ENCODE data around the gene LTA4H.

LTA4H gene

DNA sequence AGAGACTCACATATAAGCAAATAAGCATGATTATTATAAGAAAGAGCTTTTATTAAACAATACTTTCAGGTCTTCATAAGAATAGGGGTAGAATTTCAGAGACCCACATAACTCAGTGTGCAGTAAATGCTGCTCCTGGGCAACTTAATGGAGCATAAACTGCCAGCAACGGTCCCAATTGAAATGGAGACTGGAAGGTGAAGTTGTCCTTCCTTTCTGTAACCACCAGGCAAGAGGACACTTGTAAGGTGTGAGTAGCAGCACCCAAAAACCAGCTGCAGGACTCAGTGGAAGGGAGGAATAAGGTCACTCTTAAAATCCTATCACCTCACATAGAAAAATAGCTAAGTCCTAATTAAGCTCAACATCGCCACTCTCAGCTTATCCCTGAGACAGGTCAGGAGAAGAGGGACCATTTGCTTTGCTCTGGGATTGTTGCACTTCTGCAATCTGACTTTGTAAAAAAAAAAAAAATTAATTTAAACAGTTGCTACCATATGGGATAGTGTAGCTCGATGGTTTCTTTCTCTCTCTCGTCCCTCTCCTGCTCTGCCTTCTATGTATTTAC is 22.7 kb upstream of the LTA4H start:
- no peak for DNase-seq (ENCODE audit: low read depth)

DNA sequence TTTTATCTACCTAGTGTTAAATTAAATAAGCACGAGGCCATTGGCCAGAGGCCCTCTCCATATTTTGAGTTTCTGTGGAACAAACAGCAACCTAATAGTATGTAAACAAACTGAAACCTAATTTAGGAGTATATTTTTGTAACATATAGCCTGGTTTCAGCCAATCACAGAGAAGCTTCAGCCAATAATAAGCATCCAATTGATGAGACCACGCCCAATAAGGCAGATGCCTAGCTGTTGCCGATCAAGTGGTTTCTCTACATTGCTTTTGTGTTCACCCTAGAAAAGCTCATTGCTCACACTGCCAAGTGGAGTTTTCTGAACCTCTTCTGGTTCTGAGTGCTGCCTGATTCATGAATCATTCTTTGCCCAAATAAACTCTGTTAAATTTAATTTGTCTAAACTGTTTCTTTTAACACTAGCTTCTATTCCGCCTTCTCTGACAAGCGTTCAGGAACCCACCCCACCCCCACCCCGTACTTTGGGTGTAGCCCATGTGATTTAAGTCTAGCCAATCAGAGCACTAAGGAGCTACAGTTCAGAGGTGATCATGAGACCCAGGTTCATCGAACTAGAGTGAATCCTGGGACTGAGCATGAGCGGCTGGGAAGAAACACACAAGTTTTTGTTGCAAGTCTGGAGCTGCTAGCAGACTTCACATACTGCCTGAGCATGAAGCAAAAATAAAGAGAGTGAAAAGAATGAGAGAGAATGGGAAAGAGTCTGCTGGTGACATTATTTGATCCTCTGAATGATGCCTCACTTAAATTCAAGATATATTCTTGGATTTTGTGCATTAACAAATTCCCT is 21.5 kb upstream of the LTA4H start:
- DNase-seq (ENCODE audit: low read depth), result no peak

DNA sequence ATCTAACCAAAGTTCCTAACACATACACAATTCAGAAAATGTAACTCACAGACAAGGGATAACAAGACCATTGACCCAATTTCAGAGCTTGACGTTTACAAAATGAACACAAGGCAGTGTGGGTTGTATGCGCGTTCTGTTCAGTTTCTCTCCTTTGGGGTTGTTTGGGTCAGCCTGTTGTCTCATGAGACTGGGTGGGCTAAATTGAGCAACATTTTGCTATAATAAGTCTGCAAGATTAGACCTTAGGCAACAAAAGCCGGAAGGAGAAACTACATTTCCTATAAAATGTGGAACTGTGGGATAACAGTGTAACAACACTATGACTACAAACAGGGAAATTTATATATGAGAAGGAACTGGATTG is 18.8 kb upstream of the LTA4H start:
- DNase-seq (ENCODE audit: low read depth), result no peak

DNA sequence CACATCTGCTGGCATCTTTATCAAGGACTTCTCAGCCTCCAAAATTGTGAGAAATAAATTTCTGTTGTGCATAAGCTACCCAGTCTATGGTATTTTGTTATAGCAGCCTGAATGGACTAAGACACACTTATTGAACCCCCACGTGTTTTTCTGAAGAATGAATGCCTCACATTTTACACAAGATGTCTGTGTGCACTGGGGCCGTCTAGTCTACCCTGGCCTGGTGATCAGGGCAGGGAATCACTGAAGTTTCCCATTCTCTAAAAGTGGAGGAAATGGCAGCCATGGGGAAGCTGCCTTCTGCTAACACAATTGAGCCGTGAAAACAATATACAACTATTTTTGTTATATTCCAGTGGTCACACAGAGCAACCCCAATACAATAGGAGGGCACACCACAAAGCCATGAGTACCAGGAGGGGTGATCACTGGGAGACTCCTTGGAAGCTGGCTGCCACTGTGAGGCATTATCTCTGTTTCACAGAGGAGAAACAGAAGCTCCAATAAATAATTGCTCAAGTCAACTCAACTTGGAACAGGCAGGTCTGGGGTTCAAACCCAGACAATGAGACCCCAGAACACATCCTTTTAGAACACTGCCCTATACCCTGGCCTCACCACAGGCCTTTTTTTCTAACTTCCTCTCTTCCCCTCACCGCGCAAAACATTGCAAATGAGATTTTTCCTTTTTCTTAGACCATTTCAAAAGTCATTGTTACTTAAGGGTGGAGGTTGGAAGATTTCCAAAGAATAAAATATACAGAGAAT is 18.3 kb upstream of the LTA4H start:
- DNase-seq (ENCODE audit: low read depth), result no peak

DNA sequence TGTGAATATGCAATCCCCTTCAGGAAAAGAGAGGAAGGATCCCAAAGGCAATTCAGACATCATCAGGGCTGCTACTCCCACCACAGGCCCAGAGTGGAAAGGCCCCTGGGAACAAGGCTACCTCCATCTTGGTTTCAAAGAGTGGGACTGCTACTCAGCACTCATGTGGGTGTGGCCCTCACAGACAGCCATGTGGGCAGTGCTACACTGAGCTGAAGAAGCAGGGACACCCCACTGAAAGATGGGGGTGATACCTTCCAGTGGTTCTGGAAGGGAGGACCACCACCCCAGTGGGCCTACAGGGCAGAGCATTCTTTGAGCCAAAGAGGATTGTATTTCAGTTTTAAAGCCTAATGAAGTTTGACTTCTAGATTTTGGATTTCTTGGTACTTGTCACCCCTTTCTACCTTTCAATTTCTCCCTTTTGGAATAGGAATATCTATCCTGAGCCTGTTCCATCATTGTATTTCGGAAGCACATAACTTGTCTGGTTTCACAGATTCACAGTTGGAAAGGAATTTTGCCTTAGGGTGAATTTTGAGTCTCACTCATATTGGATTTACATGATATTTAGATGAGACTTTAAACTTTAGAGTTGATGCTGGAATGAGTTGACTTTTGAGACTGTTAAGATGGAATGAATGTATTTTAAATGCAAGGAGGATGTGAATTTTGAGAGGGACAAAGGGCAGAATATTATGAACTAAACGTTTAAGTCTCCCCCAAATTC is 16.5 kb upstream of the LTA4H start:
- no peak for DNase-seq (ENCODE audit: low read depth)

DNA sequence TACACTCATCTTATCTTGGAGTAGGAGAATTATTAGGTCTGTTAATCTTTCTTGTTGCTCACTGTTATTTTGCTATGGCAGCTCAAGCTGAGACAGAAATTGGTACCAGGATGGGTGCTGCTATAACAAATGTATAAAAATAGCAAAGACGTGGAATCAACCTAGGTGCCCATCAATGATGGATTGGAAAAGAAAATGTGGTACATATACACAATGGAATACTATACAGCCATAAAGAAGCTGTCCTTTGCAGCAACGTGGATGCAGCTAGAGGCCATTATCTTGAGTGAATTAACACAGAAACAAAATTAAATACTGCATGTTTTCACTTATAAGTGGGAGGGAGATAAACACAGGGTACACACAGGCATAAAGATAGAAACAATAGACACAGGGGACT is 14.8 kb upstream of the LTA4H start:
- DNase-seq (ENCODE audit: low read depth), result no peak

DNA sequence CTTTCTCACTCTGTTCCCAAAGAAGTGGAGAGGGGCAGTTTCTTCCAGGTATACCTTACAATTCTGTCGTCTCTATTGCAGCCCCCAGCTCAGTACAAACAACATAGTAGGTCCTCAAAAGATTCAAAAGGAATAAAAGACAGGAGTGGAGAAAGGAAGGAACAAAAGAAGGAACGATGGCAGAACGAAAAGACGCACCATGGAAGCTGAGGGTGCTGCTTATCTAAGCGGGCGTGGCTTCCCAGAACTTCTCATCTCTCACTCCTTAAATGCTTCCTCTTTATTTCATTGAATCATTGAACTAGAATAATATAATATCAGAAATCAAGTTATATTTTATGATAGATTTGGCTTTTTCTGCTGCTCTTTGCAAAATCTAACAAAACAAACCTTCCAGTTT is 13.7 kb upstream of the LTA4H start:
- no peak for DNase-seq (ENCODE audit: low read depth)

DNA sequence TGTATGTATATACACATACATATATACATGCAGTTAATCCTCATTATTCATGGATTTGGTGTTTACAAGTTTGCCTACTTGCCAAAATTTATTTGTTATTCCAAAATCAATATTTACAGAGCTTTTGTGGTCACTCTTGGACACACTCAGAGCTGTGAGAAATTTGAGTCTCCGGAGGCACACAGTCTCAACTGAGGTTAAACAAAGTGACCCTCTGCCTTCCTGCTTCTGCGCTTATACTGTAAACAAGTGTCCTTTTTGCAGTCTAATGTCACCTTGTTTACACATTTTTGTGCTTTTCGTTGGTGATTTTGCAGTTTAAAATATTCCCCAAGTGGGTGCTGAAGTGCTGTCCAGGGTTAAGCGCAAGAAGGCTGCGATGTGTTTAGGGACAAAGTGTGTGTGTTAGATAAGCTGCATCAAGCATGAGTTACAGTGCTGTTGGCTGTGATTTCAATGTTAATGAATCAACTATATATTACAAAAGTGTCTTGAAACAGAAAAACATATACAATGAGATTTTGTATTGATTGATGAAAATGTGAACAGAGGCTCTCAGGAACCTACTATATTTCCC is 13.1 kb upstream of the LTA4H start:
- DNase-seq (ENCODE audit: low read depth), result no peak

DNA sequence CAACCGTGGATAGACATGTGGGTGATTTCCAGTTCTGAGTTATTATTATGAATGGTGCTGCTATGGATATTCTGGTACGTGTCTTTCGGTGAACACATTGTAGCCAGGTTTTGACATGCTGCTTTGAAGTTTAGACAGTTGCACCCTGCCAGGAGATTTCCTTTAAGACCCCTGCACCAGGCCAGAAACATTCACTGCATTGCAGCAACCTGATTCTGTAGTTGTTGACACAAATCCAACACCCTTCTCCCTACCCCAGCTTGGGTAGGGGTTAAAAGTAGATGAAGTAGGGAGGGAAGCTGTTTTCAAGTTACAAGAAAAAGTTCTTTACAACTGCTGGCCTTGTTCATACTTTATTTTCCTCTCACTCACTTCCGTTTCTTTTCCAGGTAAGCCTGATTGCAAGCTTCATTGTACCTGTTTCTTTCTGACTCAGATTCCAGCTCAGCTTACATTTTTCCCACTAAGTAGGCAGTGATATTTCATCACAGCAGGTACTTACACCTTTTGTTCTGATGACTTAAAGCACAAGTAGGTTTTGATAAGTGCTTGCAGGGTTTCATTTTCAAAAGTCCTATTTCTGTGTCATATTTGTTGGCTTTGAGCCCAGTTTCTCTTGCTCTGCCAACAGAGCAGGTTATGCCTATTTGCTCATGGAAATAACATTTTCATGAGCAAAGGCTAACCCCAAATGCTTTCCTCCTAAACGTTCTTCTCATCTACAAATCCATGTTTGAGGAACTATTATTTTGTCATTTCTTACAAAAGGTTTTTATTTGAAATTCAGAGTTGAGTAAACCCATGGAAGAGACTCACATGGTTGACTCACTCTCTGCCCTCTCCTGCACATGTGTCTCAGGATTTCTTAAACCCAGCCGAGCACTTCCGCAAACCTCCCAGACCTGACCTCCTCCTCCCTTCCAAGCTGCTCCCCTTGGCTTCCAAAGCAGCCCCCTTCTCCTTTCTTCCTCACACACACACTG is 12.1 kb upstream of the LTA4H start:
- peak; percentile 59 for DNase-seq (ENCODE audit: low read depth)

DNA sequence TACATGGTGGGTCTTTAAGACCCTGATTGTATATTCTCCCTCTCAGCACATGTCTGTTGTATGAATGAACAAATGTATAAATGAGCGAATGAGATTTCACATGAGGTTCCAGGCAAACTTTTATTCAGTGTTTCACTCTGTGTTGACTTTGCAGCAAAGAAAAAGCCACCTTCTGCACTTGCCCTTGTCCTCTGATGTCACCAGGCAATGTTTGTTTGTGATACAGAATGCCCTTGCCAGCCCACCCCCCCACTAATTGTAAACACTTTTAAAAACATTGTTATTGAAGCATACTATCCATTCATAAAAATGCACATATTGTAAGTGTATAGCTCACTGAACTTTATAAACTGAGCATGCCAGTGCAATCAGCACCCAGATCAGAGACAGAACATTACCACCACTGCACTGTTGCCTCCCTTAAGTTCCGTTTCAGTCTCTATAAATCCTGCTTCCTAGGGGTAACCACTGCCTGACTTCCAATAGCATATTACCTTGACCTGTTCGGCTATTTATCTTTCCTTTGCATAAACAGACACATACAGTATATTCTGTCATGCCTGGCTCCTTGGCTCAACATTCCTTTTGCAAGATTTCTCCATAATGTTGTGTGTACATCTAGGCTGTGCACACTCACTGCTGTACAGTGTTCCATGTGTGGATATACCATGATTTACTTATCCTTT is 11.3 kb upstream of the LTA4H start:
- DNase-seq (ENCODE audit: low read depth), result no peak

DNA sequence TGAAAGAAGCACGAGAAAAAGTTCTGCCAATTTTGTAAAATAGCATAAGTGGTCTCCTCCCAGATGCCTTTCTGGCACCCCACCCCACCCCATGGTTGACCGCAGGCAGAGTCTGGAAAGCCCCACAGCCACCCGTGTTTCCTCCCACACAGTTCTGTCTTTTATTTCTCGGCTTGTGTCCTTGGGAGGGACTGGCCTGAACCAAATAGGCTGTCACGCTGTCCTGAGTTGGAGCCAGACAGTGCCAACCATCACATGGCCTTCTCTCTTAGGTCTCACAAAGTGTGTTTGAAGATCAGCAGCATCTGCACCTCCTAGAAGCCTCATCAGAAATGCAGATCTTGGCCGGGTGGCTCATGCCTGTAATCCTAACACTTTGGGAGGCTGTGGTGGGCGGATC is 10.2 kb upstream of the LTA4H start:
- no peak for DNase-seq (ENCODE audit: low read depth)

DNA sequence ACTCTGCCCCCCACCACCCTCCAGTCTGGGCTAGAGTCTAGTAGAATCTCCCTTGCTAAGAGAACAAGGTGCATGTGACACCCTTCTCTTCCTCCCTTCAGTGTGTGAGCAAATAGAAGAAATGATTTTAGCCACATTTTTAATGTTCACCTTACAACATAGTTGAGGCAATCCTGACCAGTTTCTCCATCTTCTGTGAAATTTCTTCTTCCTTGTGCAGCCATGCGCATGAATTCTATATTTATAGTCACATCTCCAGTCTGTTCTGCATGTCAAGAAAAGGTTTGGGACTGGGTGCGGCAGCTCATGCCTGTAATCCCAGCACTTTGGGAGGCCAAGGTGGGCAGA is 9.5 kb upstream of the LTA4H start:
- DNase-seq (ENCODE audit: low read depth), result no peak

DNA sequence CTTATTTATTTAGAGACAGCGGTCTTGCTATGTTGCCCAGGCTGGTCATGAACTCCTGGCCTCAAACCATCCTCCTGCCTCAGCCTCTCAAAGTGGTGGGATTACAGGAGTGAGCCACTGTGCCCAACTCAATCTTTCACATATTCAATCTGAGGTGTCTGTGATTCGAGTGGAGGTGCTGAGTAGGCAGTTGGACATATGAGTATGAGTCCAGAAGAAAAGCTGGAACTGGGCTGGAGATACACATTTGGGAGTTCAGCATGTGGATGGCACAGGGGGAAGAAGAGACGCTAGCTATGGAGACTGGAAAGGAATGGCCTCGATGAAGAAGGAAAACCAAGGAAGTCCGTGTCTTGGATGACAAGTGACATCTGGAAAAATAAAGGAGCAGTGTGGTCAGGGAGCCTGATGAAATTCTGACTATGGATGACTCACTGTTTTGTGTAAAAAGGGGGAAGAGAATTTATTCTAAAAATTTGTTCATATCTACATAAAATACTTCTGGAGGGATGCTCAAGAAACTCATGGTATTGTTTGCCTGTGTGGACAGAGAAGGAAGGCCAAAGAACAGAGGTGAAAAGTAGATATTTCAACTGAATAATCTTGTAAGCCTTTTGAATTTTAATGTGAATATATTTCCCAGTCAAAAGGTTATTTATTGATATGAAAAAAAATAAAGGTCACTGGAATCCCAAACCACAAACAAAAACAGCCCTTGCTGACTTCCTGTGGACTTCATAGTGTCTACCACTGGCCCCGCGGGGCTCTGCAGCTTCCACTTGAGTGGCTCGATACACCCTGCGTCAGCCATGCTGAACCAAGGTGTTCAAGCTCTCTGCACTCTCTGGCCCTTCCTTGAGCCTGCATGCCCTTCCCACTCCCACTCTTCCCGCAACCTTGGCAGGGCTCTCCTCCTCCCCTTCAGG is 8.9 kb upstream of the LTA4H start:
- DNase-seq (ENCODE audit: low read depth), result peak; percentile 48

DNA sequence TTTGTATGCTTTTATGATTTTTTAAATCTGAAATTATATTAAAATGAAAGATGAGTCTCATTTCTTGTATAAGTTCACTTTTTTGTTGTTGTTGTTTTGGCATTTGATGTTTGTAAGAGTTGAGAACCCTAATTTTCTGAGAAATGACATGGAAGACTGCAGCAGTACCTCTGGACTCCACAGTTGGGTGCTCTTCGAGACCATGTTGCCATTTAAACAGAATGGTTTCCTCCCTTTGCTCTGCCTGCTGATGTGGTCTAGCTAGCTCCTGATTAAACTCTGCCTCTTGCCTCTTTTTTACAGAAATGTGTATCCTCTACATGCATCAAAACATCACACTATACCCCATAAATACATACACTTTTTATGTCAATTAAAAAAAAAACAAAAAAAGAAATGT is 5.8 kb upstream of the LTA4H start:
- no peak for DNase-seq (ENCODE audit: low read depth)

DNA sequence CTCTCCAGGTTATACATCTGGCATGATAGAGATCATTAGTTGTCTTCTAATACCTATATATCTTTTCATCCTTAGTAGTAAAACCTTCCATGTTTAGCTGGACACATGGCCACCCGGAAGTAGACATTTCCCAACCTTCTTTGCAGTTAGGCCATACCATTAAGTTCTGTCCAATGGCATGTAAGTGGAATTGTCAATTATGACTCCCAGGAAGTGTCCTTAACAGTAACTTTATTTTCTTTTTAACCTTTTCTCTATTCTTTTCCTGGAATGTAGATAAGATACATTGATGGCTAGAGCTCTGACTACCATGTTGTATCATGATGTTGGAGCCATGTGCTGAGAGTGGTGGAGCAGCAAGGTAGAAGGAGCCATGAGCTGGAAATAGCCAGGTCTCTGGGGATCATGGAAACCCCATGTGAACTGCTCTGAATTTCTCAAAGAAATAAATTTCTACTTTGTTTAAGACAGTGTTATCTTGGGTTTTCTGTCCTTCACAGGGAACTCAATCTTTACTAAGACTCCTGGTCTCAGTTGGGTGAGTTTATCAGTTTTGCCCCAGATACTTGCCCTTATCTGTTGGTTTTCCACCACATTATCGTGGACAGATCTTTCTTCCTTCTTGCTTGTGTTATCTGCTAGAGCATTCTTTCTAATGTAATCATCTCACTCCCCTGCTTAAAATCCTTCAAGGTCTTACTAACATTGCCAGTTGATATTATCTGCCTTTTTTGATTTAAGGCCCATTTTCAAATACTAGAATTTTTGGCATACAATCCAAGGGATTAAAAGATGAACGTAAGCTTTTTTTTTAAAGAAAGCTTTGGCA is 5.1 kb upstream of the LTA4H start:
- DNase-seq (ENCODE audit: low read depth), result no peak

DNA sequence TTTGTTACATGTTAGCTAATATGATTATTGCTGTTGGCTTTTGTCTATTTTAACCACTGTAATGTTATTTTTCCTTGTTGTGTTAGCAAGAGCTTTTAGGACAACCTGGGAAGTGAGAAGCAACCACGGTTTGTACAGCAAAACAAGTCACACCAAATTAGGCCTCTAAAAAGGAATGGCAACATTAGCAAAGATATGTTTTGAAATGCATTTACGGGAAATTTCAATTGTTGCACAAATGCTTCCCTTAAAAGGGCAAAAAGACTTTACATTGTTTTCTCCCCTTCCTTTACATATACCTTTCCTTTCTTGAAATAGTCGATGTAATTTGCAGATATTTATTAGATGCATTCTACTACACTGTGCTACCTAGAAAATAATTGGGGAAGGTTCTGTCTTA is 4.1 kb upstream of the LTA4H start:
- no peak for DNase-seq (ENCODE audit: low read depth)

DNA sequence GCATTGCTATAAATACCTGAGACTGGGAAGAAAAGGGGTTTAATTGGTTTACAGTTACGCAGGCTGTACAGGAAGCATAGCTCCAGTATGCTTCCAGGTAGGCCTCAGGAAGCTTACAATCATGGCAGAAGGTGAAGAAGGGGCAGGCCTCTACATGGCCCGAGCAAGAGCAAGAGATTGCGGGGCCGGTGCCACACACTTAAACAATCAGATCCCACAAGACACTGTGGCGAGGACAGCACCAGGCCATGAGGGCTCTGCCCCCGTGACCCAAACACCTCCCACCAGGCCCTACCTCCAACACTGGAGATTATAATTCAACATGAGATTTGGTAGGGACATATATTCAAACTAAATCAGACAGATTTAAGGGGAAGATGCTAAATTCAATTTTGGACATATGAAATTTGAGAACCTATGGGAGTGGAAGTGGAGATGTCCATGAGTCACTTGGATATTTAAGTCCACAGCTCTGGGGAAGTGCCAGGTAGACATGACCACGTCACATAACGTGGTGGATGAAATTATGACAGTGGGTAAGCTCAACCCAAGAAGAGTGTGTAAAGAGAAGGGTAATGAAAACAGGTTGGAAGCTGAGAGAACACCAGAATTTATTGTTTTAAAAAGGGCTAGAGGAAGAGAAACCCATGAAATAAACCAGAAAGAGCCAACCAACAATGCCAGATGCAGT is 1.5 kb upstream of the LTA4H start:
- no peak for DNase-seq (ENCODE audit: low read depth)
